GM21447 (cell line): ENCODE results near the gene UCK2.
"Not testable (repeated sequence)": the region's sequence is repeated elsewhere in the genome, so short reads cannot be mapped to it uniquely, and the experiment has no call there.

ENCODE experiments used
- ATAC-seq: cut with Tn5 transposase; IDR thresholded peaks from one replicate; pipeline ENCODE4 v1.9.1; 2021; ENCODE audit not compliant: unreplicated experiment

The UCK2 gene

DNA sequence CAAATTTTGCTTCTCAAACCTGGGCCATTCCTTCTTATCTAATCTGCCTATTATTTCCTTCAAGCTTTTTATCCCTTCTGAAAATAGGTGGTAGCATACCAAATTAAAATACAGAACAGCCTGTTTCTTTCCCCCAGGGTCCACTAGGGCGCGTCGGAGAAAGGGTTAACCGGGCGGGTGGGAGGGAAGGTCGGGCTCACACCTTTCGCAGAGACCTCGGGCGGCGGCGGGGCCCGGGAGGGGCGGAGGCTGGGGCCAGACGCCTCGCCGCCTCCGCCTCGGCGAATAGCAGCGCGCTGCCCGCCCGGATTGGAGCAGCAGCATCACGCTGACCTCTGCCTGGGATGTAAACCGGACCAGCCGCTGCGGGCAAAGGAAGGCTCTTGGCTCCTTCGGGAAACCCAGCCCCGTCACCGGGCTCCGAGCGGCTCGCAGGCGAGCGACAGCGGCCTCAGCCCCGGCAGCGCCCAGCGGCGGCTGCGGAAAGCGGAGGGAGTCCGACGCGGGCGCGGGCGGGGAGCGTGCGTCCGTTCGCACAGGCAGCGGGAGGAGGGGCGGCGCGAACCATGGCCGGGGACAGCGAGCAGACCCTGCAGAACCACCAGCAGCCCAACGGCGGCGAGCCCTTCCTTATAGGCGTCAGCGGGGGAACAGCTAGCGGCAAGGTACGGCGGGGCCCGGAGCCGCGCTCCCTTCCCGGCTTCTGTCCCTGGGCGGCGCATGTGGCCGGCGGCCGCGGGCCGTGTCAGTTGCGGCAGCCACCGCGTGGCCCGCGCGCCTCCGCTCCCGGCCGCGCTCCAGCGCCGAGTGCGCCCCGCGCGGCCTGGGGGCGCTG, at the start of gene UCK2:
UCK2 (plus strand) TSS at position 347 of the 835 bp plus-strand sequence; CDS start at position 567, 220 bp downstream.
- peak; percentile 62 for ATAC-seq

DNA sequence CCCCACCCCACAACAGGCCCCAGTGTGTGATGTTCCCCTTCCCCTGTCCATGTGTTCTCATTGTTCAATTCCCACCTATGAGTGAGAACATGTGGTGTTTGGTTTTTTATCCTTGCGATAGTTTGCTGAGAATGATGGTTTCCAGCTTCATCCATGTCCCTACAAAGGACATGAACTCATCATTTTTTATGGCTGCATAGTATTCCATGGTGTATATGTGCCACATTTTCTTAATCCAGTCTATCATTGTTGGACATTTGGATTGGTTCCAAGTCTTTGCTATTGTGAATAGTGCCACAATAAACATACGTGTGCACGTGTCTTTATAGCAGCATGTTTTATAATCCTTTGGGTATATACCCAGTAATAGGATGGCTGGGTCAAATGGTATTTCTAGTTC, 49.2 kb upstream of the UCK2 start:
- not testable (repeated sequence) for ATAC-seq

DNA sequence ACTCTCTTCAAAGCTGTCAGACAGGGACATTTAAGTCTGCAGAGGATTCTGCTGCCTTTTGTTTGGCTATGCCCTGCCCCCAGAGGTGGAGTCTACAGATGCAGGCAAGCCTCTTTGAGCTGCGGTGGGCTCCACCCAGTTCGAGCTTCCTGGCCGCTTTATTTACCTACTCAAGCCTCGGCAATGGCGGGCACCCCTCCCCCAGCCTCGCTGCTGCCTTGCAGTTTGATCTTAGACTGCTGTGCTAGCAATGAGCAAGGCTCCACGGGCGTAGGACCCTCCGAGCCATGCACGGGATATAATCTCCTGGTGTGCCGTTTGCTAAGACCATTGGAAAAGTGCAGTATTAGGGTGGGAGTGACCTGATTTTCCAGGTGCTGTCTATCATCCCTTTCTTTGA, 43.9 kb upstream of the UCK2 start:
- ATAC-seq, result not testable (repeated sequence)

DNA sequence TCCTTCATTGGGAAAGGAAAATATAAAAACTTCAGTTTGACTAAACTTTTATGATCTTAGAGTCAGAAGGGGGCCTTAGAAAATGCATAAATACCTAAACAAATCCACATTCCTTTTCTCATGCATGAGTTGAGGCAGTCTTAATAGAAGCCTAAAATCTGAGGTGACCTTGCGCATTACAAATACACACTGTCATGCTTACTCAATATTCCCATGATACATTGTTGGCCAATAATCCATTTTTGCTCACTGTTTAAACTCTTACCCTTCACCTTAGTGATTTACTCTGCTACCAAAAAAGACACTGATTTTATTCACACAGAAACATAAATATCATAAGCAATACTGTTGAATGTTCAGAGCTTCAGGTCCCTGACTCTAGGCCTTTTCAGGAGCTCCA, 39.7 kb upstream of the UCK2 start:
- no peak for ATAC-seq

DNA sequence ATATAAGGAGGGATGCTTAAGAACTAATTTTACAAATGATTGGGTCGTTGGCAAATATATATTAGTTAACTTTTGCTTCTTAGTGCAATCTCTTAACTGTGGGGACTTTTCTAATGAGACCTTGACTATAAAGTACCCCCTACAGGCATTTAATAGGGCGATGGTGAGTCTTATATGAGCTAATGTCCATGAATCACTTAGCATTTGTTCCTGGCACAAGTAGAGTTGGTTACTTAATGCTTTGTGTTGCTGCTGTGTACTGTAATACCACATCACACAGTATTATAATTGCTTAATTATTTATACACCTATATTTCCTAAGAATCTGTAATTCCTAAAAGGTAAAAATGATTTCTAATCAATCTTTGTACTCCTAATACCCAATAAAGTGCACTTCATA, 33.5 kb upstream of the UCK2 start:
- ATAC-seq, result no peak

DNA sequence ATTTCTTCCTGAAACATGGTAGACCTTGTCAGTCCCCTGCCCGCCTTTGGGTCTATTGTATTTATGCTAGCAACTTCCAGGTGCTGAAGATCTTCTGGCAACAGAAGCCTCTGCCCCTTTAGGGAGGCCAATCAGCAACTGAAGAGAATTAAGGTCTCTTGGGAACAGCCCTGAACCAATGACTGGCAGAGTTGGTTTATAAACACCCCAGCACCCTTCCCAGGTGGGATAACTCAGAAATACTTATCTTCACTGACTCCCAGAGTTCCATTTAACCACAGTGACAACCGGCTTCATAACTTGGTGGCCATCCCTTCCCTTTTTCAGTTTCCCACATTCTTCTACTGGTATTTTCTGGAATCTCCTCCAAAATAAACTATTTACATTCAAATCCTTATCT, 31.5 kb upstream of the UCK2 start:
- no peak for ATAC-seq

DNA sequence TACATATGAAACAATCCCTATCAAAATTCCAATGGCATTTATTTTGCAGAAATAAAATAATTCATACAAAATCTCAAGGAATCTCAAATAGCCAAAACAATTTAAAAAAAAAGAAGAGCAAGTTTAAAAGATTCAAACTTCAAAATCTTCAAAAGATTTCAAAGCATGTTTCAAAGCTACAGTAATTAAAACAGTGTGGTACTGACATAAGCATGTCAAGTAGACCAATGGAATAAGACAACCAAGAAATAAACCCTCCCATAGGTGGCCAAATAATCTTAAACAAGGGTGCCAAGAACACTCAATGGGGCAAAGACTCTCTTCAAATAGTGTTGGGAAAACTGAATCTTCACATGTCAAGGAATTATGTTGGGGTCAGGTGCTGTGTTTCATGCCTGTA, 28.0 kb upstream of the UCK2 start:
- no peak for ATAC-seq

DNA sequence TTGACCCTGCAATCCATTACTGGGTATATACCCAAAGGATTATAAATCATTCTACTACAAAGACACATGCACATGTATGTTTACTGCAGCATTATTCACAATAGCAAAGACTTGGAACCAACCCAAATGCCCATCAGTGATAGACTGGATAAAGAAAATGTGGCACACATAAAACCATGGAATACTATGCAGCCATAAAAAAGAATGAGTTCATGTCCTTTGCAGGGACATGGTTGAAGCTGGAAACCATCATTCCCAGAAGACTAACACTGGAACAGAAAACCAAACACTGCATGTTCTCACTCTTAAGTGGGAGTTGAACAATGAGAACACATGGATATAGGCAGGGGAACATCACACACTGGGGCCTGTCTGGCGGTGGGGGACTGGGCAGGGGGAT, 22.9 kb upstream of the UCK2 start:
- not testable (repeated sequence) for ATAC-seq

DNA sequence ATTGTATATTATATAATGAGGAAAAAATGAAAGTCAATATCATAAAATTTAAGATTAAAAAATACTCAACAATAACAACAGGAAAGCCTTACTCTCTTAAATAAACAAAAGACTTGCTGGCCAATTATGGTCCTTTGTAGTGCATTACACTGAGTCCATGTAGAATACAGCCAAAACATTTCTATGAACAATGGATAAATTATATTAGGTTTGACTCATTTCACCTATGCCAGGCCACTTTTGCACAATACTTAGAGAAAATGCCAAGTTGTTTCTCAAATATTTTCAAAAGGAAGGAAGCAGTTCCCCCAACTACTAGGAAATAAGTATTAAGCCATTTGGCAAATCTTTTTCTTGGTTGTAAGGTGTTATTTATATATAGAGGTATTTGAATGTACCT, 19.8 kb upstream of the UCK2 start:
- no peak for ATAC-seq

DNA sequence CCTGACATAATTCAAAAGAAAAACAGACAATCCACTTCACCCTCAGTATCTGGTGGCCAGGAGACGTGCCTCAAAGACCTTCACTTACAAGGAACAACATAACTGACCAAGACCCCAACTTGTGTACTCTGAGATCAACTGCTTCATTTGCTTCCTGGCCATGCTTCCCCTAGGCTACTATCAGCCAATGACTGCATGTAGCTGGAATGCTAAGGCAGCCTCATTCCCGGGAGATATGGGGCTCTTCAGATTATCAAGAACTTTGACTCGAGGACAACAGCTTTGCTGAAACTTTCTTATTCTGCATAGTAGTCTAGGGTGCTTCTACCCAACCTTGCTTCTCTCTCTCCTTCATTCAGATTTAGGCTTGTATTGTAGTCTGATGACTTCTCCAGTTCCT, 11.7 kb upstream of the UCK2 start:
- no peak for ATAC-seq

DNA sequence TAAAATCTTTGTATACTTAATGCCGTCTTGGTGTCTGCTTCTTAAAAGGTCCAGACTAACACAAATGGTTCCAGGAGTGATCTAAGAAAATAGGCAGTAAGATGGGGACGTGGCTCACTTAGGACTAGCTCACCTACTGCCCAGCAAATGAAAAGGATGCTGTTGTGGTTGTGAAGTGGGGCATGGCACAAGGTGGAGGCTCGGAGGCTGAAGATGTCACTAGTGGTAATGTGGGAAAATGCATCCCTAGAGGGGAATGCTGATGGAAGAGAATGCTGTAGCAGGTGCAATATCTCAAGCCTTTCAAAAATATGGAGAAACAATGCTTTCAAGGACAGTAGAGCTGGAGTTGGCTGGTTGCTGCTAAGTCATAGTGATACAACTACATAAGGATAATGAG, 11.3 kb upstream of the UCK2 start:
- no peak for ATAC-seq

DNA sequence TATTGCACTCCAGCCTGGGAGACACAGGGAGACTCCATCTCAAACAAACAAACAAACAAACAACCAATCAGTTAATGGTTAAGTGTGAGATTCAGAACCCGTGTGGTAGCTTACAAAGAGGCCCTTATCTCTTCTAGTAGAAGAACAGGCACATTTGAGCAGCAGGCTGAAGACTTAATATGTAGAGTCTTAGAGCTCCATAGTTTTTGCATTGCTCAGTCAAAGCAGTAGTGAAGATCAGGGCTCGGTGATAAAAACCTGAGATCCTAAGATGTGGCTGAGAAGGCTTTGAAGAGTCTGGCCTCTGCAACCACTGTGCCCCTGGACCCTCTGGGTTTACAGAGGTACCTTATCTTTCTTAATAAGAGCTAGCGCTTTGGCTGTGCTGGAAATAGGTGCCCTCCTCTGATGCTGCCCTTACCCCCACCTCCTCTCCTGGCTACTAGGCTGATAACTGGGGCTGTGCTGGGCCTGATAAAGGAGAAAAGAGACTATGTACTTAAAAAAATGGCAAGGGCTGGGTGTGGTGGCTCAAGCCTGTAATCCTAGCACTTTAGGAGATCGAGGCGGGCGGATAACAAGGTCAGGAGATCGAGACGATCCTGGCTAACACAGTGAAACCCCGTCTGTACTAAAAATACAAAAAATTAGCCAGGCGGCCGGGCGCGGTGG, 10.5 kb upstream of the UCK2 start:
- no peak for ATAC-seq

DNA sequence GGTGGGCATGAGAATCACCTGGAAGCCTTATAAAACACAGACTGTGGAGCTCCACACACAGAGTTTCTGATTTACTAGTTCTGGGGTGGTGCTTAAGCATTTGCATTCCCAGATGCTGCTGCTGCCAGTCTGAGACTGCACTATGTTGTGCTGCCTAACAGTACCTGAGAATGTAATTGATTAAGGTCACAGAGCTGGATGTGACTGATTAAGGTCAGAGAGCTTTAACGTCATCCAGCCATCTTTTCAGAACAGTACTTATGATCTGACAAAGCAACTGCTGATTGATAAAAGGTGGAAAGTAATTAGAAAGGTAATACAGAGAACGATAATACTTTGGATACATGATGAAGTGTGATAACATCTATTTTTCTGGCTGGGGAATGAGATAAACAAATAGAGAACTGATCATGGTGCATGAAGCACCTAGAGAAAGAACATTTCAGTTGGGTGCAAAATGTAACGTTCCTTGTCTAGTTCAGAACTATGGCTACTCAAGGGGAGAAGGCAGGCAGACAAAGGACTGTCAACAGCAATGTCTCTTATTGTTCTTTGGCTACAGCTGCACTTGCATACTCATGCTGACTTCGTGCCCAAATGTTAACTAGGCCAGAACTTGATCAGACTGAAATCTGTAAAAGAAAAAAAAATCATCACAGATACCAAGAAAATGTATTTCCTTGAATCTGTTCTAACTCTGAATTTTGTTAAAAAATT, 3.7 kb upstream of the UCK2 start:
- ATAC-seq, result no peak

DNA sequence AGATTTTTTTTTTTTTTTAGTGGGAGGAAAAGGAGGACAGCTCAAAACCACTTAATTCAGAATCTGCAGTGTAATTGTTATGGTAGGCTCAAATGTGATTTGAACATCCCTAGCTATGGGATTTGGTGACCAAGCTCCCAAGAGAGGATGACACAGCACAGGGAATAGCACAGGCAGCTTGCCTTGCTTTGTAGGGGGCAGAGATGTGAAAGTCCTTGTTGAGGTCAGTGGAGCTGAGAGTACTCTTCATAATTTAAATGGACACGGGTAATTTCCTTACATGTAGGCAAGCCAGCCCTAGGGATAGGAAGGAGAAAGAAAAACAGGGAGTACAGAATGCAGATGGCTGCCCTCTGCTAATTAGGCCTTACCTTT, 3.2 kb upstream of the UCK2 start:
- no peak for ATAC-seq

DNA sequence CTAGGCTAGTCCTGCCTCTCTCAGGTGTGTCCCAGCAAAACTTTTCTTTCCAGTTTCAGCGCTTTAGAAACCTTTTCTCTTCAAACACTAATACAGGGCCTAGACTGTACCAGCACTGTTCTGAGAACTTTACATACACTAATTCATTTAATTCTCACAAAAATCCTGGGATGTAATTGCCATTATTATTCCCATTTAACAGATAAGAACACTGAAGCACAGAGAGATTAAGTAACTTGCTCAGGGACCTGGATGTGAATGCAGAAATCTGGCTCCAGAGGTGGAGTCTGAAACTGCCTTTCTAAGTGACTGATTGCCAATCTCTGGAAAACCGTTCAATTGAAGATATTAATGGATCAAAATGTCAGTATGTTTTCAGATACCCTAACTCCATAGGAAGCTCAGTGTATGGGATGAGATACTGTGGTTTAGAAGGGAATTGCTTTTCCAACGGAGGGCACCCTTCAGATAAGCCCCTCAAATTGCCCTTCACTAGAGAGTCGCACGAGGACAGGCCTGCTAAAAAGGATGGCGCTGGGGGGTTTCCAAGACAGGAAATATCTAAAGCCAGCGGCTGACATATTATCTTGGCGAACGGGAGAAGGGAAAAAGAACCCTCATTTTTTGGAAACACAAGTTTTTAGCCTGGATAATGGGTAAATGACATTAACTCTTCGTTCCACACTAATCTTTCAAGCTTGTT, 698 bp upstream of the UCK2 start:
- ATAC-seq, result no peak

DNA sequence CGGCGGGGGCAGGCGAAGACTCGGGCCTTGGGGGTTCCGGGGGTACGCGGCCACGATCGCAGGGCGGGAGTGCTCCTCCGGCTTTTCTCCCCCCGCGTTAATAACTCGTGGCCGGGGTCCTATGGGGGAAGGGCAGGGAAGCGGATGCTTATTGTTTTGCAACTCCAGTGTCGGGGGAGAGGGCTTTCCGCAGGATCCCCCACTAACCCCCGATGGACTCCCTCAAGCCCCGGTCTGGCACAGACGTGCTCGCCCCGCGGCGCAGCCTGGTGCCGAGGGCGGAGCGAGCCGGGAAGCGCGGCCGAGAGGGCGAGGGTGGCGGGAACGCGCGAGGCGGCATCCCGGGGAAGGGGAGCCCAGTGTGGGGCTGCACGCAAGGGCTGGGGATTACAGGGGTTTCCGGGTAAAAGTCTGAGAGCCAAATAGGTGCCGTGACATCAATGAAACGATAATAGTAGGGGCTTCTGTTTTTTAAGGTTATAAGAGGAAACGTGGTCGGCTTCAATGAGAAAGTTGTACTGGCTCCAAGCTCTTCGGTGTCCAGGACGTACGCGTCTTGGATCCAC, 772 bp downstream of the UCK2 start:
- ATAC-seq, result peak; percentile 36

DNA sequence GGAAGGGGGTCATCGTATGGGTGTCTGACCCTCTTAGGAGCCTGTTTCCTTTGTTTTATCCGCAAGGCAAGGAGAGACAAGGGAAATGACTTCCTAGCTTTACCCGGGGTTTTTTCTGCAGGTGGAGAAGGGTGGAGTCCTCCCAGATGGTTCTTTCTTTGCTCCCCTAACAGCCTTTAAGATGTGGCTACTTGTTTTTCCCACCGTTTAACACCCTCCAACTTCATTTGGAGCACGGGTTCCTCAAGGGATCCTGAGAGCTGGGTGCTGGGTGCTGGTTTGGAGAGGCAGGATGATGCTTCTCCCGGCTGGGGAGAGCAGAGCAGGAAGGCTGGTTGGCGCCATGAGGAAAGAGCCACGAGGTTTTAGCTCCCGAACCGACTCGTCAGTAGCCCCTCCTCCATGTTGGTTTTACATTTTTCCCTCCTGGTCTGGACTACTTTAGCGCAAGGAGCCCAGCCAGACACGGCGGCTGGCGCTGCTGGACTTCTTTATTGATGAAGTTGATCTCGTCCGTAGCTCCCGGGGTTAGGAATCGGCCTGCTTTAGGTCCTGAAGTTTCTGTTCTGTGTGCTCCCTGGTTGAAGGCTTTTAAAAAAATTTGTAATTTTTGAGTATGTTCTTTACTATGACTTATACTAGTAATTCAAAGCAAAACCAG, 1.4 kb downstream of the UCK2 start:
- peak; percentile 19 for ATAC-seq

DNA sequence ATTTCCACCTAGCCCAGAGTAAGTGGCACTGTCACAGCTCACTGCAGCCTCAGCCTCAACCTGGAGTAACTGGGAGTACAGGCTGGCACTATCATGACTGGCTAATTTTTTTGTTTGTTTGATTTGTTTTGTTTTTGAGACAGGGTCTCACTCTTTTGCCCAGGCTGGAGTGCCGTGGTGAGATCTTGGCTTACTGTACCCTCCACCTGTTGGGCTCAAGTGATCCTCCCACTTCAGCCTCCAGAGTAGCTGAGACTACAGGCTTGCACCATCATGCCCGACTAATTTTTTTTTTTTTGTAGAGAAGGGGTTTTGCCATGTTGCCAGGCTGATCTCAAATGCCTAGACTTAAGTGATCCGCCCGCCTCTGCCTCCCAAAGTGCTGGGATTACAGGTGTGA, 2.5 kb downstream of the UCK2 start:
- ATAC-seq, result no peak

DNA sequence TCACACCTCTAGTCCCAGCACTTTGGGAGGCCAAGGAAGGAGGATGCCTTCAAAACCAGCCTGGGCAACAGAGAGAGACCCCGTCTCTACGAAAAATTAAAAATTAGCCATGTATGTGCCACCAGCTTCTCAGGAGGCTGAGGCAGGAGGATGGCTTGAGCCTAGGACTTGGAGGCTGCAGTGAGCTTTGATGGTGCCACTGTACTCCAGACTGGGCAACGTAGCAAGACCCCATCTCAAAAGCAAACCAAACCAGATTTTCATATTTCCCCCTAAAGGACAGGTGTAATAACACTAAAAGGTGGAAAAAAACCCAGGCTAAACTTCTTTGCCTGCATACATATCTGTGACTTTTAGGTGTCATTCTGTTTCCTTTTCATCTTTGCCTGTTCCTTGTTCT, 3.7 kb downstream of the UCK2 start:
- ATAC-seq, result no peak

DNA sequence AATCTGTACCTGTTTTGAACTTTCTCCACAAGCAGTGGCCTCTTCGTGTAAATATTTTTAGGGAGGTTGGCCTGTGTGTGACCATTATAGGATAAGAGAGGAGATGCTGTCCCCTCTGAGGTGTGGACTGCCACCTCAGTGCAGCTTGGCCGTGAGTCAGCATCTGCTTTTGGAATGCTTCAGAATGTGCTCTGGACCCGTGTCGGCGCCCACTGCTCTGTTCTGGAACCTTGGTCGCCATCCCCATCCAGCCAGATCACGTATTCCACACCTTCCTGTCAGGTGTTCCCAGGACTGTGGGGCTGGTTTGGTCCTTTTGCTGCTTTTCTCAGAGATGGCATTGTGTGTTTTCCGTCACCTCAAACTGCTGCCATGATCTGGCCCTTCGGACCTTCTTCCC, 5.5 kb downstream of the UCK2 start:
- no peak for ATAC-seq

DNA sequence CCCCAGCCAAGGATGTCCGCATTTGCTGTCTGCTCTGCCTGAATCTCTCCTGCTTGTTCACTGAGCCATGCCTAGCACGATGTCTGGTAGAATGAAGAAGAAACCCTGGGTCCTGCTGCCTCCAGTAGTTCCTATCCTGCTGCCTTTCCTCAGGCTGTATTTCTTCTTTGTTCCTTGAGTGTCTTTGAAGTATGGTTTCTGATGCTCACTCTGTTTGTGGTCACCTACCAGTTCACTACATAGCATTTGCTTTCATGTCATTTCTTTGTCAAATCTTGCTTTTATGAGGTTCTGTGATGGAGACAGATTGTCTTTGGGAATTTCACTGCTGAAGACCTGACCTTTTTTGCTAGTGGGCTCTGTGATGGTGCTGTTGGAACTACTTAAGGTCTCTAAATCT, 5.9 kb downstream of the UCK2 start:
- no peak for ATAC-seq
